Astrocyte (in vitro differentiated cells and primary cell): ENCODE data around the gene NME7. TPM values are rescaled to one million over a fixed set of nuclear protein-coding genes. Genes with fewer than 3 reads are reported as not detected.

ENCODE experiments used
- DNase-seq: peaks from one replicate; pipeline ENCODE4 v3.0.0-alpha.2; 2010; ENCODE audit warnings: low read depth
- FAIRE-seq: peaks from 2 replicates; lab custom pipeline; 2011; peaks lifted over from hg19 to GRCh38; lab: Jason Lieb, UNC
- H2AFZ ChIP-seq: 2 replicates; pipeline ENCODE4 v1.6.0; 2012; ENCODE audit warnings: low read depth, low read length, inconsistent platforms
- H3K27ac ChIP-seq: 2 replicates; pipeline ENCODE4 v1.5.1; 2011; ENCODE audit warnings: low read depth, low read length, inconsistent platforms
- H3K27me3 ChIP-seq: 2 replicates; pipeline ENCODE4 v1.6.0; 2011; ENCODE audit warnings: low read length, inconsistent platforms; ENCODE audit not compliant: insufficient read depth
- H3K36me3 ChIP-seq: 2 replicates; pipeline ENCODE4 v1.5.1; 2011; ENCODE audit warnings: low read length, inconsistent platforms; ENCODE audit not compliant: insufficient read depth
- H3K4me1 ChIP-seq: 2 replicates; pipeline ENCODE4 v1.5.1; 2011; ENCODE audit warnings: low read length, inconsistent platforms; ENCODE audit not compliant: insufficient read depth
- H3K4me2 ChIP-seq: 2 replicates; pipeline ENCODE4 v1.6.0; 2012; ENCODE audit warnings: low read length, inconsistent platforms
- H3K4me3 ChIP-seq: 2 replicates; pipeline ENCODE4 v1.5.1; 2011; ENCODE audit warnings: low read depth, mild to moderate bottlenecking, low read length, inconsistent platforms; ENCODE audit not compliant: insufficient read depth
- H3K79me2 ChIP-seq: 2 replicates; pipeline ENCODE4 v1.6.0; 2012; ENCODE audit warnings: mild to moderate bottlenecking, low read length, inconsistent platforms; ENCODE audit not compliant: insufficient read depth
- H3K9ac ChIP-seq: 2 replicates; pipeline ENCODE4 v1.6.0; 2012; ENCODE audit warnings: mild to moderate bottlenecking, low read length, inconsistent platforms
- H3K9me3 ChIP-seq: 2 replicates; pipeline ENCODE4 v1.5.1; 2012; ENCODE audit warnings: low read depth, mild to moderate bottlenecking, low read length, inconsistent platforms; ENCODE audit not compliant: insufficient read depth
- H4K20me1 ChIP-seq: 2 replicates; pipeline ENCODE4 v1.6.0; 2012; ENCODE audit warnings: low read length, inconsistent platforms; ENCODE audit not compliant: insufficient read depth
- H3K27ac Mint-ChIP-seq: one replicate; pipeline ENCODE4 v1.8.0; 2021; ENCODE audit warnings: mild to moderate bottlenecking, mixed read lengths; ENCODE audit not compliant: unreplicated experiment
- H3K27me3 Mint-ChIP-seq: one replicate; pipeline ENCODE4 v1.8.0; 2021; ENCODE audit warnings: low read depth, mixed read lengths; ENCODE audit not compliant: unreplicated experiment
- H3K36me3 Mint-ChIP-seq: one replicate; pipeline ENCODE4 v1.8.0; 2021; ENCODE audit warnings: low read depth, mixed read lengths; ENCODE audit not compliant: unreplicated experiment
- H3K4me1 Mint-ChIP-seq: one replicate; pipeline ENCODE4 v1.8.0; 2021; ENCODE audit warnings: low read depth, mixed read lengths; ENCODE audit not compliant: unreplicated experiment
- H3K4me3 Mint-ChIP-seq: one replicate; pipeline ENCODE4 v1.8.0; 2021; ENCODE audit warnings: mild to moderate bottlenecking, moderate library complexity, mixed read lengths; ENCODE audit not compliant: unreplicated experiment
- H3K9me3 Mint-ChIP-seq: one replicate; pipeline ENCODE4 v1.8.0; 2021; ENCODE audit warnings: mild to moderate bottlenecking, mixed read lengths; ENCODE audit not compliant: unreplicated experiment
- CTCF ChIP-seq: IDR thresholded peaks from 2 replicates; pipeline ENCODE4 v1.5.1; 2011; ENCODE audit warnings: low read depth, mild to moderate bottlenecking, inconsistent platforms, low read length, moderate library complexity; ENCODE audit not compliant: insufficient read depth
- EZH2 ChIP-seq: IDR thresholded peaks from 2 replicates; pipeline ENCODE4 v1.6.1; 2012; ENCODE audit warnings: mild to moderate bottlenecking, low read length, inconsistent platforms; ENCODE audit not compliant: insufficient read depth
- total RNA-seq: library from RNA; stranded (reverse); gene quantifications from 2 replicates; pipeline ENCODE4 v1.2.1, GENCODE V29; 2021

The NME7 gene
- total RNA-seq, 1 donor from 2014 or later = 21.2 TPM

GRCh38 chr1:169106921-169107602, 260.5 kb downstream of the NME7 start:
- H3K4me1 ChIP-seq = peaks cover 64% of the 10 kb centered on the region
- TF ChIP-seq CTCF = no peak
- TF ChIP-seq EZH2 = no peak
- peak overlapping the region; percentile 28 for H2AFZ ChIP-seq
- Mint-ChIP-seq H3K4me1 (peaks cover 45% of the 10 kb centered on the region), H3K4me3 (peak overlapping the region; percentile 92), H3K9me3 (peaks cover 1% of the 10 kb centered on the region), H3K27ac (peak overlapping the region; percentile 97), H3K27me3 (peaks cover 4% of the 10 kb centered on the region), H3K36me3 (peaks cover 3% of the 10 kb centered on the region)
- peak overlapping the region; percentile 93 for H3K4me3 ChIP-seq
- H4K20me1 ChIP-seq = peaks cover 11% of the 10 kb centered on the region
- H3K79me2 ChIP-seq = peaks cover 55% of the 10 kb centered on the region
- peak overlapping the region; percentile 92 for H3K9ac ChIP-seq
- H3K9me3 ChIP-seq = no peaks in the 10 kb centered on the region
- no peak for FAIRE-seq
- peak overlapping the region; percentile 86 for H3K27ac ChIP-seq
- H3K27me3 ChIP-seq = peaks cover 14% of the 10 kb centered on the region
- DNase-seq = no peak
- peaks cover 6% of the 10 kb centered on the region for H3K36me3 ChIP-seq
- peak overlapping the region; percentile 97 for H3K4me2 ChIP-seq

- H2AFZ ChIP-seq = peak within 1 kb of the TSS; percentile 52
- Mint-ChIP-seq H3K36me3 (peaks cover 2% of the 10 kb centered on the region), H3K4me3 (peak within 1 kb of the TSS; percentile 92), H3K27me3 (peaks cover 4% of the 10 kb centered on the region), H3K27ac (peak within 1 kb of the TSS; percentile 97), H3K4me1 (peaks cover 42% of the 10 kb centered on the region), H3K9me3 (peaks cover 1% of the 10 kb centered on the region)
- H3K36me3 ChIP-seq = no peaks in the 10 kb centered on the region
- H3K4me2 ChIP-seq = peak within 1 kb of the TSS; percentile 97
- peaks cover 47% of the 10 kb centered on the region for H3K79me2 ChIP-seq
- peaks cover 14% of the 10 kb centered on the region for H3K27me3 ChIP-seq
- peaks cover 61% of the 10 kb centered on the region for H3K4me1 ChIP-seq
- H3K4me3 ChIP-seq = peak within 1 kb of the TSS; percentile 93
- FAIRE-seq (no peak), DNase-seq (peak; percentile 65)
- peak within 1 kb of the TSS; percentile 86 for H3K27ac ChIP-seq
- TF ChIP-seq CTCF (no peak), EZH2 (no peak)
- peaks cover 11% of the 10 kb centered on the region for H4K20me1 ChIP-seq
- peak within 1 kb of the TSS; percentile 92 for H3K9ac ChIP-seq
- no peaks in the 10 kb centered on the region for H3K9me3 ChIP-seq
Measured at GRCh38 chr1:169106095-169106920, 261.3 kb downstream of the NME7 start, which contains the start of gene ATP1B1. TSS of gene ATP1B1 (plus strand) at chr1:169106690. CDS start at chr1:169106830, 140 bp downstream.
